GM13976 (cell line): ENCODE measurements around the gene OR13C4.

Source experiments
- DNase-seq: peaks from one replicate; pipeline ENCODE4 v3.0.0; 2012; ENCODE audit warnings: low spot score
- in situ Hi-C: fragments of 300-500 bp; cut with MboI; formaldehyde crosslinking; loops from one replicate; pipeline ENCODE4 v1.12.0; 2022; ENCODE audit warnings: low sequenced_read_pairs, mixed read lengths, inconsistent platforms; ENCODE audit not compliant: unreplicated experiment
- TF ChIP-seq, protein P1 (sequence below): IDR thresholded peaks from 2 replicates; pipeline ENCODE4 v1.5.1; 2012; ENCODE audit warnings: borderline replicate concordance, mild to moderate bottlenecking; ENCODE audit not compliant: insufficient read depth; ENCODE audit errors: extremely low read depth, missing control alignments, control extremely low read depth

The OR13C4 gene

GRCh38 chr9:104503963-104504362 is 23.0 kb downstream of the OR13C4 start, which contains the start of gene OR13F1:
Gene OR13F1, plus strand, starts transcription at chr9:104504263. Its CDS starts 0 bp downstream, at chr9:104504263.
- in situ Hi-C loops, result no loop called here
- DNase-seq, result no peak
- TF ChIP-seq, protein P1, sequence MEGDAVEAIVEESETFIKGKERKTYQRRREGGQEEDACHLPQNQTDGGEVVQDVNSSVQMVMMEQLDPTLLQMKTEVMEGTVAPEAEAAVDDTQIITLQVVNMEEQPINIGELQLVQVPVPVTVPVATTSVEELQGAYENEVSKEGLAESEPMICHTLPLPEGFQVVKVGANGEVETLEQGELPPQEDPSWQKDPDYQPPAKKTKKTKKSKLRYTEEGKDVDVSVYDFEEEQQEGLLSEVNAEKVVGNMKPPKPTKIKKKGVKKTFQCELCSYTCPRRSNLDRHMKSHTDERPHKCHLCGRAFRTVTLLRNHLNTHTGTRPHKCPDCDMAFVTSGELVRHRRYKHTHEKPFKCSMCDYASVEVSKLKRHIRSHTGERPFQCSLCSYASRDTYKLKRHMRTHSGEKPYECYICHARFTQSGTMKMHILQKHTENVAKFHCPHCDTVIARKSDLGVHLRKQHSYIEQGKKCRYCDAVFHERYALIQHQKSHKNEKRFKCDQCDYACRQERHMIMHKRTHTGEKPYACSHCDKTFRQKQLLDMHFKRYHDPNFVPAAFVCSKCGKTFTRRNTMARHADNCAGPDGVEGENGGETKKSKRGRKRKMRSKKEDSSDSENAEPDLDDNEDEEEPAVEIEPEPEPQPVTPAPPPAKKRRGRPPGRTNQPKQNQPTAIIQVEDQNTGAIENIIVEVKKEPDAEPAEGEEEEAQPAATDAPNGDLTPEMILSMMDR, result no peak

- DNase-seq, result no peak
- in situ Hi-C loops, result no loop called here
- TF ChIP-seq, protein P1, result no peak
Observed at GRCh38 chr9:104503440-104503839, 23.6 kb downstream of the OR13C4 start.

DNA sequence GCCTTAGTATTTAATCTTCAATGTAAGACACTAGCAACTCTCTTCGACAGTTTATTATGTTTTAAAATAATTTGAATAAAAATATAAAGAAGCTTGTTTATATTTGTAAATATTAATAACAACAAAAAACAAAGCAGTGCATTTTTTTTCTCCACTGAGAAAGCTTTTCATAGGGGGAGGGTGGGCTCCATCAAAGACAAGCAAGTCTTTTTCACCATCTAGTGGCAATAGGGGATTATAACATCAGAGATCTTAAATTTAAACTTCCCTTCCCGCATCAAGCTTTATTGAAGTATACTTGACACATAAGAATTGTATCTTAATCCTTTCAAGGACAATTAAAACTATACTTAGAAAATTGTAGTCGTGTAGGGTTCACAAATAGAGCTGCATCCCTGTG is 32.2 kb downstream of the OR13C4 start:
- in situ Hi-C loops, result no loop called here
- TF ChIP-seq, protein P1, result no peak
- no peak for DNase-seq

GRCh38 chr9:104485014-104485413 is 42.0 kb downstream of the OR13C4 start:
- in situ Hi-C loops, result no loop called here
- TF ChIP-seq, protein P1, result no peak
- DNase-seq, result no peak

DNA sequence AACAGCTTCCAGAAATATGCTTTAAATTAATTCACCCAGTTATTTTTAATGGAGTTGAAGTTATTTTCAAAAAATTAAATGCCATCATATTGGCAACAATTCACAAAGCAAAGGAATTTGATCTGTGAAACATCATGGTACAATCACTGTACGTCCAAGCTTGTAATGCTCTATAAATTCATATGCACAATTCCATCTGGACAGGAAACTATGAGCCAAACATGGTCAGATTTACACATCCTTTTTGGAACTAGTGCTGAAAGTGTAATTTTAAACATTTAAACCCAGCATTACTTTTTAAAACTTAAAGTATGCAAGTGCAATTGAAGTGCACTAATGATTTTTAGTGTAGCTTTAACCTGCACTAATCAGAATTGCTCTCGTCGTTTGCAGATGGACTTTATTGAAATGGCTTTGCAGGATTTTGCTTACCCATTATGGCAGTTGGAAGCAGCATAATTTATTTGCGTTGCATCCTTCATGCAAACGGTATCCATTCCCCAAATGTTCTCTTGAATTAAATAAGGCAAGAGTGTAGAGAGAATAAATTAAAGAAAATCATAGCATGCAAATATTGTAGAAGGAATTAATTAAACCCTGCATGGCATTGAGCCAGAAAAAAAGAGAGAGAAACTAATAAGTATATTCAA is 44.0 kb downstream of the OR13C4 start:
- in situ Hi-C loops, result no loop called here
- DNase-seq, result no peak
- TF ChIP-seq, protein P1, result no peak
